Fibroblast of skin of left quadriceps (primary cell): ENCODE results near the gene TSPAN1.

Source experiments
- DNase-seq, 2 experiments: peaks; one replicate each; pipeline ENCODE4 v3.0.0-alpha.2; 2013; ENCODE audit warnings: low read depth in 2 of 2

Gene TSPAN1

GRCh38 chr1:46174448-46175231 is at the start of gene TSPAN1:
Gene TSPAN1 (plus strand): TSS chr1:46175087. CDS start chr1:46181108, 6,021 bp downstream.
- no peak for DNase-seq

- no peak for DNase-seq
Measured at GRCh38 chr1:46128344-46128743, 46.5 kb upstream of the TSPAN1 start.

GRCh38 chr1:46130121-46130520 is 44.8 kb upstream of the TSPAN1 start:
- DNase-seq, result no peak

- no peak for DNase-seq
Measured at GRCh38 chr1:46130606-46131005, 44.3 kb upstream of the TSPAN1 start.

GRCh38 chr1:46131093-46131492 is 43.8 kb upstream of the TSPAN1 start:
- DNase-seq, result no peak

- DNase-seq, result no peak
Measured at GRCh38 chr1:46131712-46132528, 43.0 kb upstream of the TSPAN1 start.

GRCh38 chr1:46132529-46133180 is 42.2 kb upstream of the TSPAN1 start, which contains the start of gene PIK3R3:
Gene PIK3R3 (minus strand): TSS chr1:46132629. CDS start chr1:46131952, 677 bp downstream.
- peak; percentile 98 for DNase-seq

GRCh38 chr1:46133181-46133658 is 41.7 kb upstream of the TSPAN1 start:
- DNase-seq, result no peak

- no peak for DNase-seq
Measured at GRCh38 chr1:46133781-46134350, 41.0 kb upstream of the TSPAN1 start.

- peak in 1 of 2 experiments; percentile 30 for DNase-seq
Measured at GRCh38 chr1:46134660-46135331, 40.1 kb upstream of the TSPAN1 start.

- no peak for DNase-seq
Measured at GRCh38 chr1:46136711-46137110, 38.2 kb upstream of the TSPAN1 start.

GRCh38 chr1:46137916-46138315 is 37.0 kb upstream of the TSPAN1 start:
- no peak for DNase-seq

GRCh38 chr1:46148318-46148717 is 26.6 kb upstream of the TSPAN1 start:
- DNase-seq, result no peak

- no peak for DNase-seq
Measured at GRCh38 chr1:46150085-46150484, 24.8 kb upstream of the TSPAN1 start.

- no peak for DNase-seq
Measured at GRCh38 chr1:46152016-46152415, 22.9 kb upstream of the TSPAN1 start.

- DNase-seq, result no peak
Measured at GRCh38 chr1:46153228-46153627, 21.7 kb upstream of the TSPAN1 start.

- no peak for DNase-seq
Measured at GRCh38 chr1:46153732-46154131, 21.2 kb upstream of the TSPAN1 start.

- no peak for DNase-seq
Measured at GRCh38 chr1:46157916-46158311, 17.0 kb upstream of the TSPAN1 start.

GRCh38 chr1:46158312-46159281 is 16.3 kb upstream of the TSPAN1 start:
- DNase-seq, result no peak

- no peak for DNase-seq
Measured at GRCh38 chr1:46159516-46159915, 15.4 kb upstream of the TSPAN1 start.
